Activated CD4-positive, alpha-beta T cell treated with anti-CD3 and anti-CD28 coated beads, Interleukin-2, amount 50 U/mL, for 16 hours (primary cell): ENCODE results near the gene NT5M.
A peak's percentile ranks its signal among the peaks of the same experiment; 100 is the strongest.

Experiments
- DNase-seq: peaks from one replicate; pipeline ENCODE4 v3.0.0-alpha.2; 2020

Gene NT5M

DNA sequence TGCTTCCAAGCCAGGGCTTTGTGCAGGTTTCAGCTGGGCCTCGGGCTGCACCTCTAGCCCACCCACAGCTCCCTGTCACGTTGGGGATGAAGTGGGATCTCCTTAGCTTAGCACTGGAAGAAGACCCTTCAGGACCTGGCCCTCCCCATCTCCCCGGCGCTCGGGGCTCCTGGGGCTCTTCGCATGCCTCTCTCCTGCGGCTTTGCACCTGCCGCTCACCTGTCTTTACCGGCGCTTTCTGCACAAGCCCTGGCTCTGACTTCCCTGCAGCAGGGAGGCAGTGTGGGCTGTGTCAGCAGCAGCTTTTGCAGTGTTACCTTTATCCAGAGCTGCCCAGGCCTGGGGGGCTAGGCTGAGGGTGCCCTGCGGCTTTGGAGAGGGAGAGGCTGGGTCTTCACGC lies 52.3 kb downstream of the NT5M start:
- no peak for DNase-seq

GRCh38 chr17:17356149-17356930 lies 53.2 kb downstream of the NT5M start:
- peak; percentile 75 for DNase-seq

DNA sequence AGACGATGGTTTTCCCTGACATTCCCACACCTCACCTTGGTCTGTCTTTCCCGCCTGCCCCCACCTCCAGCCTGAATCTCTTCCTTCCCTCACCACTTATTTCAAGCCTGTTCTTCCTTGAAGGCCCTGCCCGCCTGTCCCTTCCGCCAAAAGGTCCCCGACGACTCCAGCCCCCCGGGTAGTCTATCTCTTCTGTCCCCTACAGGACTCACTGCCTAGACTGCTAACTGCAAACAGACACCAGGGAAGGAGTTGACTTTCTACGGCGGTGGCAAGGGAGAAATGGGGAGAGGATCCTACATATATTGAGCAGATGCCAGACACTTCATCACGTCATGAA lies 53.7 kb downstream of the NT5M start:
- no peak for DNase-seq

GRCh38 chr17:17358060-17358751 lies 55.0 kb downstream of the NT5M start:
- DNase-seq = no peak

GRCh38 chr17:17358866-17359265 lies 55.7 kb downstream of the NT5M start:
- DNase-seq = no peak

DNA sequence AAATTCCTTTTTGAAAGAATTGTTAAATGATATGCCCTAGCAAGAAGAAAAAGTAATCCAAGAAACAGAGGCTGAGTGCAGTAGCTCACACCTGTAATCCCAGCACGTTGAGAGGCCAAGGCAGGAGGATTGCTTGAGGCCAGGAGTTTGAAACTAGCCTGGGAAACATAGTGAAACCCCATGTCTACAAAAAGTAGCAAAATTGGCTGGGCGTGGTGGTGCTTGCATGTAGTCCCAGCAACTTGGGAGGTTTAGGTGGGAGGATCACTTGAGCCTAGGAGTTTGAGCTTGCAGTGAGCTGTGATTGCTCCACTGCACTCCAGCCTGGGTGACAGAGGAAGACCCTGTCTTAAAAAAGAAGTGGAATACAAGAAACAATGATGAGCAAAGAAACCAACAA lies 56.1 kb downstream of the NT5M start:
- DNase-seq = no peak

- DNase-seq = no peak
Observed at GRCh38 chr17:17360087-17360730, 57.0 kb downstream of the NT5M start.

DNA sequence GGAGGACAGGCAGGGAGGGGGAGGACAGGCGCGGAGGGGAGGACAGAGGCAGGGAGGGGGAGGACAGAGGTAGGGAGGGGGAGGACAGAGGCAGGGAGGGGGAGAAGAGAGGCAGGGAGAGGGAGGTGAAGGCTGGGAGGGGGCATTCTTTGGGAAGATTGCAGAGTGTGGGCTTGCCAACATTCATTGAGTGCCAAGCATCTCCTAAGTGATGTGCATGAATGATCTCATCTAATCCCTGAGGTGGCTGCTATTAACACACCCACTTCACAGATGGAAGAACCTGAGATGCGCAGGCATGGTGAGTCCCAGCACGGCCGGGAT lies 58.3 kb downstream of the NT5M start:
- no peak for DNase-seq

DNA sequence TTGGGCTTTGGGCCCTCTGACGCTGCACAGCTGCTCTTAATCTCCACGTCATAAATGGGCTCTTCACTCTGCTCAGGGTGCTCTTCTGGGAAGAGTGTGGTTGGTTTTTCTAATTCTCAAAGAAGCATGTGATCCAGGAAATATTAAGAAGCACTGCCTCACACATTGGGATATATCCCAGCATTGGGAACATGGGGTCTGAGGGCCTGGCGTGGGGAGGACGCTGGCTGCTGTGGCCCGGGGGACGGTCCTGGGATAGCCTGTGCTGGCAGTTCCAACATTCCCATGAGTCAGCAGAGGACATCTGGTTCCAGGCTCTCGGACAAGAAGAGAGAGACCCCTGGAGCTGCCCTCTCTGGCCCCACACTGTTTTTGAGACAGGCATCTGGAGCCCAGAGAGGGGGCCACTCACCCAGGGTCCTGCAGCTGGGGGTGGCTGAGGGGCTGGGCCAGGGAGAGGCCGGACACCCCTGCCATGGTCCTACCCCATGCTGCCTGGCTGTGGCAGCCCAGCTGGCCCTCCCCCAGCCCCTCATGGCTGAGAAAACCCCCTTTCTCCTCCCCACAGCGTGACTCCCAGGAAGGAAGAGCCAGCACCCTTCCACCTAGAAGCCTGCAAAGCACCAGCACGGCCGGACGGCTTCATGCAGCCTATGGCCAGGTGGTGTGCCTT lies 58.8 kb downstream of the NT5M start:
- DNase-seq = no peak

- DNase-seq = no peak
Observed at GRCh38 chr17:17362540-17362930, 59.4 kb downstream of the NT5M start.

- no peak for DNase-seq
Observed at GRCh38 chr17:17363638-17364337, 60.6 kb downstream of the NT5M start.

GRCh38 chr17:17364338-17364667 lies 61.1 kb downstream of the NT5M start:
- DNase-seq = no peak

DNA sequence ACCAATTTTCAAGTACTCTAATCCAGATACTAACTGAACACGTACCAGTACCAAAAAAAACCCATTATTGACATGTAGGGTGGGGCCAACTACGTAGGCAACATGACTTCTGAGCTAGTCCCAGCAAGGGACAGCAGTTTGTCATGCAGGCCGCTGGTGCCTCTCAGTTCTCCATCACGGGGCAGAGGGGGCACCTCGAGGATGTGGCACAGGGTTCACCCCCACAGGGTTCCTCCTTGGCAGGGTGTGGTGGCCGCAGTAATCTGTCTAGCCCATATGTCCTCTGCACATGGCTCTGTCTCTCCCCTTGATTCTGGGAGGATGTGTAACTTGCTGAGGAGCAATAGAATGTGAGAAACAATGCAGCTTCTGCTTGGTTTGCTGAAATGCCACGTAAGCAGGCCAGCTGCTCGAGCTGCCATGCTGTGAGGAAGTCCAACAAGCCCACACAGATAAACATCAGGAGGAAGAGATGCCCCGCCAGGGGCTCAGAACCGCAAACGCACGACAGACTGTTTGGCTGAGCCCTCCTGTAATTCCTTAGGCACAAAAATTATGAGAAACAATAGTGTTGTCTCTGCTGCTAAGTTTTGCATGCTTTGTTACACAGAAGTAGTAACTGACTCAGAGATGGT lies 62.4 kb downstream of the NT5M start:
- DNase-seq = no peak

DNA sequence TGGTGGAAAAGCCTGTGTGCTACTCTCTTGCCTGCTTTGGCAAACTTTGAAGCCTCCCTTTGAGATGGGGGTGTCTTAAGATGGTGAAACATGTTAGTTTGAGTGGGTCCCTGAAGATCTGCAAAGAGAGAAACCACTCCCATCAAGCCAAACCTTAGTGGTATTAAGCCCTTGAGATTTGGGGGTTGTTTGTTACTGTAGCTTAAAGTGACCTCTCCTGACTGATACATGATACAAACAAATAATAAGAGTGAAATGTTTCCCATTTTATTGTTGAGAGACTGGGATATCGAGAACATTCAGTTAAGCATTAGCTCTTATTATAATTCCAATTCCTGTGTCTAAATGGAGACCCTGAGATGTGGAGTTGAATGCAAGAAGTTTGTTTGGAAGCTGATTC lies 63.1 kb downstream of the NT5M start:
- DNase-seq = no peak

DNA sequence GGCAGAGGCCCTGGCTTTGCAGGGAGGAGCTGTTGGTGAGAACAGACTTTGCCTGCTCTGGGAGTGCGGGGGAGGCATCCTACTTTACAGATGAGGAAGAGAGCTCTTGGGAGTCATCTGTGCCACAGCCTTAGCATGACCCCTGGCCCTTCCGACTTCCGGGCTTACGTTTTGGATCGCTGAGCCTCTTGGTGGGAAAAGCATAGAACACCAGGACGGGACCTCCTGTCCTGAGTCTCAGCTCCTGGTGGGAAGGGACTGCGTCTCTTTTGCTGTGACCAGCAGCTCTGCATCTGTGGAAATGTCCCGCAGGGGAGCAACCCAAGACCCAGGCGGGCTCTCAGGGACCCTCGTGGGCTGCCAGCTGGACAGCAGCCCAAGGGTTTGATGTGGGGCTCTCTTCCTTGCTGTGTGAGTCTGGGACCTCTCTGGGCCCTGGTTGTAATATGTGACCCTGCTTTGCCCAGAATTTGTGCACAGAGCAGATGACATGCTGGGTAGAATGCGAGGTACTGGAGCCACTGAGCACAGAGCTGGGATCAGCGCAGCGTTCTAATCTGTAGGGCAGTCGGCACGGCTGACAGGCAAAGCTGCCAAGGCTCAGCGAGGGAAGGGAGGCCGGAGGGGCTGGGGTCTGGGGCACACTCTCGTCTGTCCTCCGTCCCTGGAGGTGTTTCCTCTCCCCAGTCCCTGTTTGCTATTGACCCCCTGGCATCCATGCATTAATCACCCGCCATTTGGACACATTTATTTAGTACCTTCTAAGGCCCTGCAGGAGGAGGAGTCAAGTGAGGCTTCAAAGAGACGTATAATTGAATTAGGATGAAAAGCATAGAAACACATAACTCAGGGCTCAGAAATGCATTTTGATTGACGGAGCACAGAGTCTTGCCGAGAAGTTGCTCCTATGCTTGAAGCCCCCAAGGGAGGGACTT lies 64.0 kb downstream of the NT5M start:
- no peak for DNase-seq

DNA sequence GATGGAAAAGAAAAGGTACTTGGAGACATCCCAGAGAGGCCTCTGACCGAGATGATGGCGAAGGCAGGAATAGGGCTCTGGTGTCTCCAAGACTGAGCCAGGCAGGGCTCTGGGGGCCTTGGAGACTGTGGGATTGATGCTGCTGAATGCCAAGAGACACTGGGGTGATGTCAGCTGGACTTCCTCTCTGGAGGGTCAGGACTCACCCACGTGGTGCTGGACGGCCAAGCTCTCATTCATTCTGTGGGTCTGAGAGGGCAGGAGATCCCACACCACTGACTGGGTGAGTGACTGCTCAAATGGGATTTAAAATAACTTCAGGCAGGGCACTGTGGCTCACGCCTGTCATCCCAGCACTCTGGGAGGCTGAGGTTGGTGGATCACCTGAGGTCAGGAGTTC lies 64.8 kb downstream of the NT5M start:
- DNase-seq = no peak

DNA sequence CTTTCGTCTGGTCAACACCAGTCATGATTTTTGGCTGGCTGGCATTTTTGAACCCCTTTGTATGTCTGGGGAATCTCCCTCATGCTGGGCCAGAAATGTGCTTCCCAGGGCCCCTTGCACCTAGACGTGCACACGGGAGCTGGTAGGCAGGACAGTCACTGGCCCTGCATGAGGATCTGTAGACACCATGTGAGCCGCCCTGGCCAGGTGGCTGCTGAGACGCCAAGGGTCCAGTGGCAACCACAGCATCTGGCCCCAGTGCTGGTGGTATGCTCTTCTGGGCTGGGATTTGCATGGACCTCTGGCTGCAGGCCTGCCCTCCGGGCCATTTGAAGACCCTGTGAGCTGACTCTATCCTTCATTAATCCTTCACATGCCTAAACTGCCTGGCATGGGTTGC lies 67.5 kb downstream of the NT5M start:
- DNase-seq = no peak

DNA sequence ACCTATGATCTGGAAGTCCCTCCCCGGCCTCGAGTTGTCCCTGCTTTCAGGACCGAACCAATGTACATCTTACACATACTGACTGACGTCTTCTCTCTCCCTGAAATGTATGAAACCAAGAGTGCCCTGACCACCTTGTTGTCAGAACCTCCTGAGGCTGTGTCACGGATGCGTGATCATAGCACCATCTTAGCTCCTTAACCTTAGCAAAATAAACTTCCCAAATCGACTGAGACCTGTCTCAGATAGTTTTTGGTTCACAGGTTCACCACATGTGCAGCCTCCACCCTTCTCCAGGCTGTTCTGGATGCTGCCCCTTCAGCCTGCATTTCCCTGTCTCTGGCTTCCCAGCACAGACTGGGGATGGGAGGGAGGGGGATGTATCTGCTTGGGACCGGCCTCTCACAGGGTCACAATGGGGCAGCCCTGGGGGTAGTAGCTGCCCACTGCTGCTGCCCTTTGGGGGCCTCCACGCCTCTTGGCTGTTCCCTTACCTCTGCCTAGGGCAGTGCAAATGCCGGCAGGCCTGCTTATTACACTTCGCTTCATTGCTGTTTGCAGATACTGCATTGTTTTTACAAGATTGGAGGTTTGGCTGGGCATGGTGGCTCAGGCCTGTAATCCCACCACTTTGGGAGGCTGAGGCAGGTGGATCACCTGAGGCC lies 69.8 kb downstream of the NT5M start:
- no peak for DNase-seq

DNA sequence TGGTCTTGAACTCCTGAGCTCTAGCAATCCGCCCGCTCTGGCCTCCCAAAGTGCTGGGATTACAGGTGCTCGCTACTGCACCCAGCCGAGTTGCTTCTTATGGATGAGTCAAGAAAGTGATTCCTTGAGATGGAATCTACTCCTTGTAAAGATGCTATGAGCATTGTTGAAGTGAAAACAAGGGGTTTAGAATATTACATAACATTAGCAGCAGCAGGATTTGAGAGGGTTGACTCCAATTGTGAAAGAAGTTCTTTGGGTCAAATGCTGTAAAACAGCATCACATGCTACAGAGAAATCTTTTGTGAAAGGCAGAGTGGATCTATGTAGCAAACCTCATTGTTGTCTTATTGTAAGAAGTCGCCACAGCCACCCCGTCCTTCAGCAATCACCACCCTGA lies 72.7 kb downstream of the NT5M start:
- no peak for DNase-seq

DNA sequence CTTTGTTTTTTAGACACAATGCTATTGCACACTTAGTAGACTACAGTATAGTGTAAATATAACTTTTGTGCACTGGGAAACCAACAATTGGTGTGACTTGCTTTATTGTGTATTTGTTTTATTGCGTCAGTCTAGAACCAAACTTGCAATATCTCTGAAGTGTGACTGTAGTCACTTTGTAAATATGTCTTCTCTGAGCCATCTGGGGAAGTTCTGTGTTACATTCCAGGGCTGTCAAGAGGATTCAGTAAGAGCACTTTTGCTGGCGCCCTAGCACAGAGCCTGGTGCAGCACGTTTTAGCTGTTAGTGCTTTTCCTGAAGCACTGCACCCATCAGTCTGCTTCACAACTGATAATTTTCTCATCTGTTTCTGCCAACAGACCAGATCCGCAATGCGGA lies 73.2 kb downstream of the NT5M start:
- no peak for DNase-seq
